K562 (cell line): ENCODE measurements around the gene NAP1L4.

Experiments used
- CREM ChIP-seq: IDR thresholded peaks from 2 replicates; pipeline ENCODE4 v1.6.1; 2014; ENCODE audit warnings: antibody characterized with exemption, low read depth
- GABPA ChIP-seq: fragments of 200-800 bp; sonication (Bioruptor generic); conservative IDR thresholded peaks from 2 replicates; pipeline ENCODE4 v1.6.1; 2016; ENCODE audit warnings: low read depth, missing genetic modification characterization, missing compliant biosample characterization
- GATAD2B ChIP-seq: fragments of 450-650 bp; IDR thresholded peaks from 2 replicates; pipeline ENCODE4 v1.6.1; 2017; ENCODE audit warnings: mild to moderate bottlenecking, borderline replicate concordance
- PHTF2 ChIP-seq: fragments of 250-450 bp; sonication (Bioruptor Pico); IDR thresholded peaks from 2 replicates; pipeline ENCODE4 v1.5.0; 2021; ENCODE audit warnings: mild to moderate bottlenecking
- POLR3G ChIP-seq: IDR thresholded peaks from 2 replicates; pipeline ENCODE4 v1.6.1; 2011; ENCODE audit not compliant: insufficient read length, insufficient replicate concordance; ENCODE audit errors: extremely low read depth
- TEAD4 ChIP-seq, 2 experiments: sonication (generic) in 1 of 2; formaldehyde crosslinking in 1 of 2; IDR thresholded peaks; 2 replicates each; pipeline versions ENCODE4 v1.6.1 to v1.8.0; 2012 to 2022; ENCODE audit warnings: borderline replicate concordance in 1 of 2, inconsistent platforms in 1 of 2, low read length in 1 of 2, mild to moderate bottlenecking in 1 of 2, missing genetic modification reagents in 1 of 2
- XRCC5 ChIP-seq: fragments of 200-400 bp; formaldehyde crosslinking; IDR thresholded peaks from 2 replicates; pipeline ENCODE4 v1.6.1; 2017; ENCODE audit warnings: low read depth, mild to moderate bottlenecking, low read length
- ZNF3 ChIP-seq: fragments of 250-450 bp; sonication (Bioruptor Pico); IDR thresholded peaks from 2 replicates; pipeline ENCODE4 v1.5.0; 2021; ENCODE audit warnings: mild to moderate bottlenecking, moderate library complexity
- TF ChIP-seq, protein P1 (sequence below), 3 experiments: IDR thresholded peaks in 2 of 3; conservative IDR thresholded peaks in 1 of 3; 2 replicates each; pipeline ENCODE4 v1.5.1; 2011 to 2012; ENCODE audit warnings: low read length in 3 of 3, mild to moderate bottlenecking in 3 of 3, control low read depth in 2 of 3, improper control_type of control experiment in 1 of 3, inconsistent platforms in 1 of 3, low read depth in 1 of 3, mixed read lengths in 1 of 3, moderate library complexity in 1 of 3; ENCODE audit not compliant: insufficient read depth in 2 of 3

GRCh38 chr11:2954263-2954662 lies 37.9 kb downstream of the NAP1L4 start:
- TF ChIP-seq GABPA (tag) (no peak), CREM (no peak), TEAD4 (IDR thresholded peaks at IDR 0.05; ENCODE audit: low read length) (no peak), TEAD4 (CRISPR knock-in tag; IDR thresholded peaks at IDR 0.05; ENCODE audit: borderline replicate concordance) (no peak), XRCC5 (no peak), PHTF2 (CRISPR knock-in tag) (no peak), ZNF3 (CRISPR knock-in tag) (no peak), GATAD2B (no peak), POLR3G (no peak)
- TF ChIP-seq, protein P1, sequence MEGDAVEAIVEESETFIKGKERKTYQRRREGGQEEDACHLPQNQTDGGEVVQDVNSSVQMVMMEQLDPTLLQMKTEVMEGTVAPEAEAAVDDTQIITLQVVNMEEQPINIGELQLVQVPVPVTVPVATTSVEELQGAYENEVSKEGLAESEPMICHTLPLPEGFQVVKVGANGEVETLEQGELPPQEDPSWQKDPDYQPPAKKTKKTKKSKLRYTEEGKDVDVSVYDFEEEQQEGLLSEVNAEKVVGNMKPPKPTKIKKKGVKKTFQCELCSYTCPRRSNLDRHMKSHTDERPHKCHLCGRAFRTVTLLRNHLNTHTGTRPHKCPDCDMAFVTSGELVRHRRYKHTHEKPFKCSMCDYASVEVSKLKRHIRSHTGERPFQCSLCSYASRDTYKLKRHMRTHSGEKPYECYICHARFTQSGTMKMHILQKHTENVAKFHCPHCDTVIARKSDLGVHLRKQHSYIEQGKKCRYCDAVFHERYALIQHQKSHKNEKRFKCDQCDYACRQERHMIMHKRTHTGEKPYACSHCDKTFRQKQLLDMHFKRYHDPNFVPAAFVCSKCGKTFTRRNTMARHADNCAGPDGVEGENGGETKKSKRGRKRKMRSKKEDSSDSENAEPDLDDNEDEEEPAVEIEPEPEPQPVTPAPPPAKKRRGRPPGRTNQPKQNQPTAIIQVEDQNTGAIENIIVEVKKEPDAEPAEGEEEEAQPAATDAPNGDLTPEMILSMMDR (IDR thresholded peaks at IDR 0.05 in 2 of 3, conservative IDR thresholded peaks at IDR 0.05 in 1 of 3; ENCODE audit: insufficient read depth in 2 of 3, low read depth in 1 of 3, low read length in 3 of 3): no peak
